HG02623 (cell line): ENCODE measurements around the gene CA5A.

Source experiments
- ATAC-seq: cut with Tn5 transposase; IDR thresholded peaks from one replicate; pipeline ENCODE4 v1.9.1; 2021; ENCODE audit warnings: moderate library complexity; ENCODE audit not compliant: unreplicated experiment

CA5A gene

DNA sequence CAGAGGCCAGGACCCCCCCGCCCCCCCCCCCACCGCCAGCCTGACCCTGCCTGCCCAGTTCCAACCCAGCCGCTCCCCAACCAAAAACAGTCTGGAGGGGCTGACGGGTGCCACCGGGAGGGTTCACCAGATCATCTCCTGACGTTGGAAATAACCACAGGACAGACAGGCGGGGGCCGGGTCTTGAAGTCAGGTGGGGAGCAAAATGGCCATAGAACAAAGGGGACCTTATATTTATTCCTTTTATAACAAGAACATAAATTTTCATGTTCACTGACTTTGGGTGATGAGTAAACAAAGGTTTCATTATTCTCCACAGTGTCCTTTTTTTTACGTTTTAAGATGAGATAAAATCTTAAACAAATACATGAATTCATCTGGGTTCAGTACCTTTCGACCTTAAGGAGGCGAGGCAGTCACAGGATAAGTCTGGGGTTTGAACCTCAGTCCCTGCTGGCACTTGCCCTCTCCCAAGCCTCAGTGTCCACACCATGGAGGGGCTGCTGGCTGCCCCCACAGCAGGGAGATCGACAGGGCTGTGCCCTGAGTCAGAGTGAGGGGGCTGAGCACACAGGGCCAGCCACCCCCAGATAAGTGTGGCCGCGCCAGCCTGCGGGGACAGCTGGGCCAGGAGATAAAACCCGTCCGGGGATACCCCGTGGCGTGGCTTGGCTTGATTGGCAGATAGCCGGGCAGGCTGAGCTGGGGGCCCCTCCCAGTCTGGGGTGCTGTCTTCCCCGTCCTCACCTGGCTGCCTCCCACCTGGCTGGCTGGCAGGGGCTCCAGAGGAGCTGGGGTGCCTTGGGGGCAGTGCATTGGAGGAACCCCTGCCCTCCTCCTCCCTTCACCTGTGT, 82.0 kb downstream of the CA5A start:
- ATAC-seq = no peak

DNA sequence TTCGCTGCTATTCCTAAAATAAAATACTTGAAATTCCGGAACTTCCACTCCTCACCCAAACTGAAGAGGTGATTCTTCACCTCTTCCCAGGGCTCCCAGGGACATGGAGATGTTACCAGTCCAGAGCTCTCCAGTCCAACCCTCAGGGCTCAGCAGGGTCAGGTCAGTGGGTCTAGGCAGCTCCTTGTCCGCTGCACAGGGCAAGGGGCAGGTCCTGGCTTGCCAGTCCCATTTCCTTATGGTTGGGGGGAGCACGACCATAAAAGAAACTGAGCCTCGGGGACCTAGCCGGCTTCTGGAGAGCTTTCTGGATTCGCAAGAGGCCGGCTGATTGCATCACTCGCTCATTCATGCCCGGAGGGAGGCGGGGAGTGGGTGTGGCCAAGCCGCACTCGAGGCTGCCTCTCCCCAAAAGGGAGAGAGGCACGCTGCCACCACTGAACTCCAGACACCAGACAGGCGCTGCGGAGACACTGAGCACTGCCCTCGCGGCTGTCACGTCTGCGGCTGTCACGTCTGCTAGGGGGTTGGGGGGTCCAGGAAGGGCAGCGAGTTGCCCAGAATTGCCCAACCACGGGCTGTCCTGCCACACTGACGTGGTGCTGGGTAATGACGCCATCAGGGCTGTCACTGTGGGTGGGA, 82.8 kb downstream of the CA5A start:
- peak; percentile 54 for ATAC-seq

GRCh38 chr16:87851601-87852000, 84.7 kb downstream of the CA5A start:
- ATAC-seq = no peak

DNA sequence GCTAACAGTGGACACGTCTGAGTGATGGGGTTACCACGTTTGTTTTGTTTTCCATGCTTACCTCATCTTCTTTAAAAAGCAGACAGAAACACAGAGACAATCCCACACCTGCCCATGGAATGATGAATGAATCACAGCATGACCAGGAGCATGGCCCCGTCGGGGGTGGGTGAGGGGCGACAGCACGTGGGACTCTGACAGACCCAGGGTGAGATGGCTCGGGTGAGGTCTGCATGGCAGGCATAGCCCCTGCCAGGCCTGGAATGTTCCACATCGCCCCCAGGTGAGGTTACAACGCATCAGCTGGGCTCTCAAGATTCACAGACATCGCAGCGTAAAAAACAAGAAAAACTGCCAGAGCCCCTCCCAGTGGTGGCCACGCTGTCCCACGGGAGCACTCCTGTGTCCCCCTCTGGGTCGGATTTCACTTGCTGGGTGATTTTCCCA, 85.2 kb downstream of the CA5A start:
- no peak for ATAC-seq

DNA sequence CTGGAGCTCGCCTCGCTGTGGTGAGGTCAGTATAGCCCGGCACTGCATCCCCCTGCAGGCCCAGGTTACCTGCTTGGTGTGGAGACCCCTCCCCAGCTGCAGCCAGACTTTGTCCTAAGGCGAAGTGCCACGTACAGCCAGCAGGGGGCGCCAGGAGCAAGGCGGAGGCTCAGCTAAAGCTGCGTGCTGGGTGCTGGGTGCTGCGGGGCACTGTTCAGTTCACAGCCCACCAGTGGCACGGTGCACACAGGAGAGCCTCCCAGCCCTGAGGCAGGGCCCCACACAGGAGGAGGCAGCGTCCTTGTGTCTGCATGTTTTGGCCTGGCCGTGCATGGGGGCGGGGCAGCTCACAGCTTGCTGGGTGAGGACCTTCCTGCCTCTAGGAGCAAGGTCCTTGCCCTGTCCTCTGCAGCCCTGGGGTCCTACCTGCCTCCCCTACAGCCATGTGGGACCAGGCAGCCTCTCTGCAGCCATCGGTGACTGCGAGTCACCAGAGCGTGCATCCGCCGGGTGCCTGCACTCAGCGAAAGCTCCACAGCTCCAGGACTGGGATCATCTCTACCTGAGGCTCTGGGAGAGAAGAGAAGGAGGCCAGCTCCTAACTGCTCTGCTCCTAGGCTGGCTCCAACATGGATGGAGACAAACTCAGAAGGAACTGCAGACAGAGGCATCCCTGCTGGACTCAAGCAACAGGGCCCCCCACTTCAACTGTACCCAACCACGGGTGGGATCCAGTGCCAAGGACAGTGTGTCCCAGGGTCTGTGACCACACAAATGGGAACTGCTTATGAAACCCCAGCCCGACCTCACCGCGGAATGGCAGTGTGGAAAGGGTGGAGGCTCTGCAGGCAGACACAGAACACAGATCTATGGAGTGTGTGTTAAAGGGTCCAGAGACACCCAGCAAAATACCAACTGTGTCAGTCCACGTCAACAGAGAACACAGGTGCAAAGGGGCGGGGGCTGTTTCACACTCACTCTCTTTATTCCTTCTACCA, 86.0 kb downstream of the CA5A start:
- ATAC-seq = no peak

- ATAC-seq = no peak
Measured at GRCh38 chr16:87849419-87850008, 86.8 kb downstream of the CA5A start.

- no peak for ATAC-seq
Measured at GRCh38 chr16:87848676-87849345, 87.5 kb downstream of the CA5A start.

GRCh38 chr16:87847785-87848675, 88.3 kb downstream of the CA5A start:
- ATAC-seq = no peak

DNA sequence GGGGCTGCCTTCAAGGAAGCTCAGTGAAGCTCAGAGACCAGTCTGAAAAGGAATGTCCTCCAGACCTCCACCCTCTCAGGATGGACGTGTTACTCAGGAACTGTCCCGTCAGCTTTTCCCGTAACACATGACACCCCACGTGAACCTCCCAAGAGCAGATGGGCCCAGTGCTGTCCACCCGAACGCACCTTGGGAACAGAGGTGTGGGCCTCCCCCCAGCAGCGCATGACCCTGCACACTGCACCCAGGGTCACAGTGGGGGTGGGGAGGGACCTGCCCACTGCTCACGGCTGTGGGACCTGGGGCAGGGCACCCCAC, 88.9 kb downstream of the CA5A start:
- ATAC-seq = no peak

- no peak for ATAC-seq
Measured at GRCh38 chr16:87846705-87847466, 89.4 kb downstream of the CA5A start.

DNA sequence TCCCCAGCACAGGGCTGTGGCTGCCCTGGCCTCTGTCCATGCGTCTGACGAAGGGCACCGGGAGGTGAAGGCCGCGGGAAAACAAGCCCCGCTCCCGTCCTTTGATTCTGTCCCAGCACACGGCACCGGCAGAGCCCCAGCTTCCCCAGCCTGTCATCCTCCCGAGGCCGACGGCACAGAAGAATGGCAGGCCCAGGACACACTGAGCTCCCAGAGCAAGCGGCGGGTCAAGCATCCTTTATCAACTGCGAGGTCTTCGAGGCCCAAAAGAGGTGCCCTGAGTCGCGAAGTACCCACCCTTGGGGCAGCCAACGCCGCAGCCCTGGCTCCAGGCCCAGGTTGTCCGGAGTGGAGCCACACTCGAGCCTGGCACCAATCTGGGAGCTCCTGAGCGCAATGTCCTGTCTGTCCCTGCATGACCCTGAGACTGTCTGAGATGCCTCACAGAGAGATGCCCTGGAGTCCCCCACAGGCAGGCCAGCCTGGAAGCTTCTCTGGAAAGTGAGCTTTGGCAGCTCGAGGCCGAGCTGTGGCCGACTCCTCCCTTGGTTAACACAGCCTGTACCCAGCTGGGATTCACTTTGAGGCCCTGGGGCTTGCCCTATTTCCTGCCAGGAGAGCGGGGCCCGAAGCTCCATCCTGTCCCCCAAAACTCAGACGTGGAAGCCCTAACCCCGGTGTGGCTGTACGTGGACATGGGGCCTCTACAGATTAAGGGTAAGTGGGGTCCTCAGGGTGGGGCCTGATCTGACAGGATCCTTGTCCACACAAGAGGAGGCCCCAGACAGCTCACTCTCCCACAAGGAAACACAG, 90.3 kb downstream of the CA5A start:
- ATAC-seq = no peak

- ATAC-seq = no peak
Measured at GRCh38 chr16:87845213-87845612, 91.1 kb downstream of the CA5A start.

- no peak for ATAC-seq
Measured at GRCh38 chr16:87844809-87845208, 91.5 kb downstream of the CA5A start.

GRCh38 chr16:87844120-87844733, 92.1 kb downstream of the CA5A start:
- no peak for ATAC-seq

- ATAC-seq = no peak
Measured at GRCh38 chr16:87843678-87844105, 92.6 kb downstream of the CA5A start.

- no peak for ATAC-seq
Measured at GRCh38 chr16:87842209-87842869, 94.0 kb downstream of the CA5A start.
